ENCODE measurements around the gene SUSD4. TPM values are rescaled to one million over a fixed set of nuclear protein-coding genes. Genes with fewer than 3 reads are reported as not detected.

The SUSD4 gene
- total and polyA plus RNA-seq, 10 of the 15 experiments (the other 5 are each of a cell fraction or from before 2014, with no cell fraction given) = 0.13 to 1.1 (median 0.26) TPM; not detected in 3

GRCh38 chr1:223227486-223228196 lies 136.3 kb downstream of the SUSD4 start:
- Histone ChIP-seq H3K79me2 (ENCODE audit: control insufficient read depth, insufficient read depth, low read length) (no peaks in the 10 kb centered on the region), H3K9me3 (replicated peaks; ENCODE audit: control insufficient read depth, insufficient read depth, low read length) (no peaks in the 10 kb centered on the region), H4K20me1 (ENCODE audit: control insufficient read depth, insufficient read depth) (no peaks in the 10 kb centered on the region), H3K4me2 (ENCODE audit: control insufficient read depth, insufficient read depth) (no peak overlapping the region), H3K27me3 (replicated peaks in 1 of 2; ENCODE audit: control insufficient read depth in 2 of 2, insufficient read depth in 2 of 2, low read length in 1 of 2) (no peaks in the 10 kb centered on the region; a peak in 2 of 4 replicates), H2AFZ (ENCODE audit: control insufficient read depth, low read depth, low read length) (no peak overlapping the region), H3K36me3 (ENCODE audit: control insufficient read depth in 2 of 2, insufficient read depth in 2 of 2, low read length in 1 of 2) (no peaks in the 10 kb centered on the region), H3K9ac (ENCODE audit: control insufficient read depth, insufficient read depth, low read length) (no peak overlapping the region), H3K27ac (ENCODE audit: control insufficient read depth, insufficient read depth) (no peak overlapping the region), H3K4me3 (no peak overlapping the region), H3K4me1 (ENCODE audit: control insufficient read depth, insufficient read depth, low read length) (no peaks in the 10 kb centered on the region)
- intact Hi-C loops (cut with micrococcal nuclease; ENCODE audit: unreplicated experiment) (no loop called here), in situ Hi-C loops (cut with MboI) (no loop called here)
- SMC1A ChIA-PET (ENCODE audit: uncharacterized antibody, unreplicated experiment) = interaction anchor here (1.1 to 1.6 kb wide), 3 partner anchors 14 to 72 kb away, joined by 3 to 7 read pairs (median 4); no protein-coding TSS in a partner anchor
- no TSS peak for BruUV-seq (replicated peaks)
- 17% methylated on average over 12 of the region's 12 CpGs for WGBS (ENCODE audit: insufficient coverage, insufficient replicate concordance, low lambda C conversion rate, missing lambda C conversion rate)
- CTCF ChIA-PET = interaction anchor here (1.0 kb wide), 1 partner anchor 29 kb away, joined by 3 read pairs; no protein-coding TSS in a partner anchor
- POLR2A ChIA-PET = no interaction called here
- RAD21 ChIA-PET (ENCODE audit: unreplicated experiment) = no interaction called here
- no peak for TF ChIP-seq RB1 (IDR thresholded peaks at IDR 0.05; ENCODE audit: borderline replicate concordance)
- ATAC-seq (no peak), DNase-seq (ENCODE audit: low read depth, low spot score) (no peak), FAIRE-seq (no peak)

DNA sequence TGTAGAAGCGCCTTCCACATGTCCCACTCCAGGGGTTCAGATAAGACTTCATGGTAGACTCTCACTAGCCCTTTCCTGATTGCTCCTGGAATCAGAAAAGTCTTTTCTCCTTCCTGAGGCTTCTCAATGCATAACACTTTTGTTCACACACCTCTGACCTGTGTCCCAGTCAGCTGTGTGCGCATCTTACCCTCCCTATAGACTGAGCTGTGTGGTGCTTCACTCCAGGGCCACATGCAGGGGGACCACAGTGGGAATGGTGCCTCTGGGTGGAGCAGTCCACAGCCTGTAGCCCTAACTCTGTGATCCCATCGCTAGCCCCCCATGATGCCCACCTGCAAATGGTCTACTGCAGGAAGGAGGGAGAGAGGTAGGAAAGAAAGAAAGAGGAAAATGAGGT lies 136.9 kb downstream of the SUSD4 start:
- 2% methylated on average over 3 of the region's 3 CpGs for WGBS (ENCODE audit: insufficient coverage, insufficient replicate concordance, low lambda C conversion rate, missing lambda C conversion rate)
- Histone ChIP-seq H3K9me3 (replicated peaks; ENCODE audit: control insufficient read depth, insufficient read depth, low read length) (no peaks in the 10 kb centered on the region), H3K4me3 (no peak overlapping the region), H3K4me2 (ENCODE audit: control insufficient read depth, insufficient read depth) (no peak overlapping the region), H4K20me1 (ENCODE audit: control insufficient read depth, insufficient read depth) (no peaks in the 10 kb centered on the region), H3K27me3 (replicated peaks in 1 of 2; ENCODE audit: control insufficient read depth in 2 of 2, insufficient read depth in 2 of 2, low read length in 1 of 2) (no peaks in the 10 kb centered on the region; a peak in 2 of 4 replicates), H3K36me3 (ENCODE audit: control insufficient read depth in 2 of 2, insufficient read depth in 2 of 2, low read length in 1 of 2) (no peaks in the 10 kb centered on the region), H3K27ac (ENCODE audit: control insufficient read depth, insufficient read depth) (no peak overlapping the region), H3K9ac (ENCODE audit: control insufficient read depth, insufficient read depth, low read length) (no peak overlapping the region), H3K4me1 (ENCODE audit: control insufficient read depth, insufficient read depth, low read length) (no peaks in the 10 kb centered on the region), H2AFZ (ENCODE audit: control insufficient read depth, low read depth, low read length) (no peak overlapping the region), H3K79me2 (ENCODE audit: control insufficient read depth, insufficient read depth, low read length) (no peaks in the 10 kb centered on the region)
- ChIA-PET POLR2A (no interaction called here), SMC1A (ENCODE audit: uncharacterized antibody, unreplicated experiment) (interaction anchor here (1.1 to 1.6 kb wide), 3 partner anchors 15 to 71 kb away, joined by 3 to 7 read pairs (median 4); no protein-coding TSS in a partner anchor), CTCF (interaction anchor here (1.0 kb wide), 1 partner anchor 29 kb away, joined by 3 read pairs; no protein-coding TSS in a partner anchor), RAD21 (ENCODE audit: unreplicated experiment) (no interaction called here)
- in situ Hi-C loops (cut with MboI) (no loop called here), intact Hi-C loops (cut with micrococcal nuclease; ENCODE audit: unreplicated experiment) (no loop called here)
- ATAC-seq (no peak), FAIRE-seq (no peak), DNase-seq (ENCODE audit: low read depth, low spot score) (no peak)
- no TSS peak for BruUV-seq (replicated peaks)
- TF ChIP-seq GATAD2B (conservative IDR thresholded peaks at IDR 0.05; ENCODE audit: low read depth) (no peak), KLF5 (IDR thresholded peaks at IDR 0.05; ENCODE audit: partially characterized antibody) (no peak), PML (IDR thresholded peaks at IDR 0.05; ENCODE audit: low read length) (no peak), CUX1 (IDR thresholded peaks at IDR 0.05; ENCODE audit: insufficient replicate concordance, low read depth, low read length) (no peak), POLR2A (IDR thresholded peaks at IDR 0.05; ENCODE audit: low read depth, low read length) (no peak), MYC (IDR thresholded peaks at IDR 0.05; ENCODE audit: insufficient read depth, insufficient read length, insufficient replicate concordance, low read length, severe bottlenecking) (no peak), RELA (IDR thresholded peaks at IDR 0.05; ENCODE audit: borderline replicate concordance, partially characterized antibody) (no peak), SMC3 (IDR thresholded peaks at IDR 0.05; ENCODE audit: borderline replicate concordance, low read length) (no peak), NR2C2 (IDR thresholded peaks at IDR 0.05; ENCODE audit: borderline replicate concordance, control insufficient read depth, insufficient read length, low read depth) (no peak), MTA3 (IDR thresholded peaks at IDR 0.05; ENCODE audit: borderline replicate concordance, low read length) (no peak), IRF4 (IDR thresholded peaks at IDR 0.05; ENCODE audit: low read depth, low read length) (no peak)

All from GM12878 (cell line).